K562 (cell line): ENCODE results near the gene GALNT7. TPM values are rescaled to one million over a fixed set of nuclear protein-coding genes. Genes with fewer than 3 reads are reported as not detected.

ENCODE experiments used
- ATAC-seq: fragments of 200-7000 bp; cut with Tn5 transposase; 3 replicates; pipeline ENCODE4 v1.9.1; 2020; ENCODE audit warnings: moderate library complexity
- BruUV-seq: library from RNA; stranded (reverse); fragments of 400-500 nt; replicated peaks from 2 replicates; lab custom pipeline; 2021; lab: Mats Ljungman, UMichigan
- CTCF ChIA-PET: fragments of 300-600 bp; formaldehyde crosslinking; extraction: SDS; loops from one replicate; lab custom pipeline; 2021; ENCODE audit warnings: low intra/inter-chr PET ratio; lab: Yijun Ruan, JAX
- POLR2A ChIA-PET: fragments of 300-600, 350-650 bp; sonication (Branson Sonifier 250); formaldehyde crosslinking; extraction: SDS; loops from one replicate; lab custom pipeline; 2021; ENCODE audit warnings: antibody characterized with exemption, inconsistent platforms; lab: Yijun Ruan, JAX
- DNase-seq, 4 experiments: peaks; one replicate each; pipeline versions ENCODE4 v3.0.0 to v3.0.0-alpha.2; 2011 to 2018; ENCODE audit warnings: low spot score in 3 of 4, mixed read lengths in 3 of 4; ENCODE audit errors: extremely low read depth in 1 of 4
- FAIRE-seq: peaks from 2 replicates; lab custom pipeline; 2011; peaks lifted over from hg19 to GRCh38; lab: Jason Lieb, UNC
- H2AFZ ChIP-seq: 2 replicates; pipeline ENCODE4 v1.6.0; 2011; ENCODE audit warnings: low read depth, low read length, control low read depth, inconsistent platforms
- H3K27ac ChIP-seq: fragments of 200-600 bp; 3 replicates; pipeline ENCODE4 v1.8.0; 2011; ENCODE audit warnings: low read depth, mild to moderate bottlenecking, control low read depth, inconsistent platforms, low read length, moderate library complexity, mixed read lengths; ENCODE audit errors: extremely low read depth
- H3K27me3 ChIP-seq, 2 experiments: fragments of 300-600 bp in 1 of 2; 2 replicates in 1 of 2; 3 replicates in 1 of 2; pipeline versions ENCODE4 v1.6.0 to v1.8.0; 2011; ENCODE audit warnings: inconsistent platforms in 2 of 2, low read length in 2 of 2, mild to moderate bottlenecking in 1 of 2, mixed read lengths in 1 of 2, moderate library complexity in 1 of 2; ENCODE audit not compliant: control insufficient read depth in 2 of 2, insufficient read depth in 2 of 2
- H3K36me3 ChIP-seq: fragments of 300-600 bp; 3 replicates; pipeline ENCODE4 v1.8.0; 2011; ENCODE audit warnings: mild to moderate bottlenecking, low read length, inconsistent platforms; ENCODE audit not compliant: control insufficient read depth, insufficient read depth
- H3K4me1 ChIP-seq, 2 experiments: fragments of 200-600 bp in 1 of 2; replicated peaks in 1 of 2; 2 replicates in 1 of 2; 3 replicates in 1 of 2; pipeline versions ENCODE4 v1.5.1 to v1.8.0; 2011; ENCODE audit warnings: inconsistent platforms in 2 of 2, low read length in 2 of 2, mild to moderate bottlenecking in 1 of 2, mixed read lengths in 1 of 2, moderate library complexity in 1 of 2; ENCODE audit not compliant: control insufficient read depth in 2 of 2, insufficient read depth in 2 of 2
- H3K4me2 ChIP-seq: 2 replicates; pipeline ENCODE4 v1.6.1; 2011; ENCODE audit warnings: low read length, control low read depth, inconsistent platforms, mixed read lengths; ENCODE audit not compliant: insufficient read depth
- H3K4me3 ChIP-seq: fragments of 200-600 bp; sonication (generic), shearing (Covaris generic); 2 replicates; pipeline ENCODE4 v1.5.1; 2016; ENCODE audit warnings: control low read depth, inconsistent platforms
- H3K79me2 ChIP-seq: fragments of 200-600 bp; 3 replicates; pipeline ENCODE4 v1.8.0; 2011; ENCODE audit warnings: low read length, inconsistent platforms; ENCODE audit not compliant: control insufficient read depth, insufficient read depth
- H3K9ac ChIP-seq, 2 experiments: 2 replicates each; pipeline versions ENCODE4 v1.6.0 to v1.6.1; 2011; ENCODE audit warnings: low read depth in 2 of 2, low read length in 2 of 2, control low read depth in 1 of 2, inconsistent platforms in 1 of 2, mild to moderate bottlenecking in 1 of 2, mixed read lengths in 1 of 2; ENCODE audit not compliant: insufficient read depth in 1 of 2
- H3K9me1 ChIP-seq: one replicate; pipeline ENCODE4 v1.6.0; 2011; ENCODE audit warnings: inconsistent platforms, mild to moderate bottlenecking, low read length, moderate library complexity; ENCODE audit not compliant: control insufficient read depth, insufficient read depth
- H3K9me3 ChIP-seq: replicated peaks from 2 replicates; pipeline ENCODE4 v1.5.1; 2011; ENCODE audit warnings: low read depth, low read length, inconsistent platforms; ENCODE audit not compliant: control insufficient read depth, insufficient read depth
- H4K20me1 ChIP-seq: replicated peaks from 2 replicates; pipeline ENCODE4 v1.6.1; 2011; ENCODE audit warnings: low read length, inconsistent platforms, mixed read lengths; ENCODE audit not compliant: control insufficient read depth, insufficient read depth
- ARID2 ChIP-seq: fragments of 450-650 bp; IDR thresholded peaks from 2 replicates; pipeline ENCODE4 v1.6.1; 2017; ENCODE audit warnings: antibody characterized with exemption, mild to moderate bottlenecking
- BRF1 ChIP-seq: IDR thresholded peaks from 3 replicates; pipeline ENCODE4 v1.6.1; 2011; ENCODE audit warnings: borderline replicate concordance, mild to moderate bottlenecking; ENCODE audit not compliant: insufficient read length; ENCODE audit errors: extremely low read depth
- FOSL1 ChIP-seq: fragments of 200-800 bp; sonication (Bioruptor generic); conservative IDR thresholded peaks from 2 replicates; pipeline ENCODE4 v1.6.1; 2016; ENCODE audit warnings: missing genetic modification characterization, missing compliant biosample characterization
- JUNB ChIP-seq: fragments of 450-650 bp; formaldehyde crosslinking; conservative IDR thresholded peaks from 2 replicates; pipeline ENCODE4 v1.4.0; 2020; ENCODE audit warnings: mild to moderate bottlenecking
- MAZ ChIP-seq, 2 experiments: fragments of 450-650 bp in 1 of 2; sonication (generic) in 1 of 2; formaldehyde crosslinking; IDR thresholded peaks in 1 of 2; conservative IDR thresholded peaks in 1 of 2; 2 replicates each; pipeline versions ENCODE4 v1.4.0 to v1.5.0; 2020; ENCODE audit warnings: mild to moderate bottlenecking in 1 of 2, missing genetic modification reagents in 1 of 2
- SMAD4 ChIP-seq: fragments of 250-450 bp; sonication (Bioruptor Pico); conservative IDR thresholded peaks from 2 replicates; pipeline ENCODE4 v1.8.0; 2021; ENCODE audit warnings: inconsistent platforms, mild to moderate bottlenecking, moderate library complexity
- SRSF7 ChIP-seq: fragments of 200-400 bp; formaldehyde crosslinking; optimal IDR thresholded peaks from 2 replicates; pipeline ENCODE3; 2017; ENCODE audit warnings: mild to moderate bottlenecking, low read depth, low read length
- TEAD2 ChIP-seq: fragments of 450-650 bp; IDR thresholded peaks from 2 replicates; pipeline ENCODE4 v1.6.1; 2016; ENCODE audit warnings: missing genetic modification characterization, control low read depth, missing compliant biosample characterization
- TSC22D4 ChIP-seq: fragments of 450-650 bp; IDR thresholded peaks from 2 replicates; pipeline ENCODE4 v1.6.1; 2016; ENCODE audit warnings: missing genetic modification characterization, missing biosample characterization, control low read depth
- ZNF12 ChIP-seq: sonication (generic); formaldehyde crosslinking; IDR thresholded peaks from 2 replicates; pipeline ENCODE4 v1.4.0; 2020; ENCODE audit warnings: mild to moderate bottlenecking, missing genetic modification reagents
- ZNF174 ChIP-seq: fragments of 250-450 bp; sonication (Bioruptor Pico); IDR thresholded peaks from 2 replicates; pipeline ENCODE4 v1.4.0; 2020; ENCODE audit warnings: mild to moderate bottlenecking
- ZNF217 ChIP-seq: sonication (generic); formaldehyde crosslinking; IDR thresholded peaks from 2 replicates; pipeline ENCODE4 v1.8.0; 2022; ENCODE audit warnings: mild to moderate bottlenecking, missing genetic modification reagents
- ZNF354B ChIP-seq: fragments of 250-450 bp; sonication (Bioruptor Pico); IDR thresholded peaks from 2 replicates; pipeline ENCODE4 v1.4.0; 2020
- ZNF41 ChIP-seq: fragments of 250-450 bp; sonication (Bioruptor Pico); conservative IDR thresholded peaks from 2 replicates; pipeline ENCODE4 v1.4.0; 2020; ENCODE audit warnings: mild to moderate bottlenecking
- ZNF644 ChIP-seq: fragments of 200-800 bp; sonication (Bioruptor generic); IDR thresholded peaks from 2 replicates; pipeline ENCODE4 v1.6.1; 2016; ENCODE audit warnings: low read depth, missing genetic modification characterization, missing compliant biosample characterization
- ZNF830 ChIP-seq: fragments of 250-450 bp; sonication (Bioruptor Pico); IDR thresholded peaks from 2 replicates; pipeline ENCODE4 v1.5.0; 2021; ENCODE audit warnings: mild to moderate bottlenecking
- WGBS: fragments of 100-300 bp; shearing (Covaris generic); methylation state at CpG from one replicate; pipeline ENCODE4 v1.1.6; 2016; ENCODE audit warnings: low coverage, mixed read lengths; ENCODE audit not compliant: insufficient coverage; ENCODE audit errors: missing lambda C conversion rate; 5-methylcytosine and 5-hydroxymethylcytosine counted together
- in situ Hi-C: fragments of 300-500 bp; cut with MboI; formaldehyde crosslinking; loops from 4 replicates; pipeline ENCODE4 v1.15.0; 2018; ENCODE audit warnings: inconsistent platforms, mixed read lengths
- intact Hi-C: fragments of 100-400 bp; cut with micrococcal nuclease; formaldehyde crosslinking; loops from 2 replicates; pipeline ENCODE4 v1.14.2; 2022
- polyA plus RNA-seq, 8 experiments: library from polyadenylated mRNA; depleted of rRNA in 4 of 8; stranded (reverse) in 5 of 8; unstranded in 3 of 8; fragments of >200 nt; fragmentation: Nextera tagmentation in 2 of 8; fragmentation: Illumina TruSeq in 1 of 8; extraction: Ambion mirVana in 2 of 8; extraction: Trizol in 1 of 8; gene quantifications; 2 replicates each; pipeline versions ENCODE4 v1.2.1 to v1.2.3, GENCODE V29; 2011 to 2014; ENCODE audit warnings: inconsistent platforms in 1 of 8, missing spikeins in 1 of 8
- total RNA-seq, 7 experiments: library from RNA; depleted of rRNA in 6 of 7; stranded (reverse); fragments of >200 nt in 6 of 7; fragmentation: Illumina TruSeq in 2 of 7; extraction: Trizol in 2 of 7; gene quantifications; 2 replicates each; pipeline versions ENCODE4 v1.2.1 to v1.2.3, GENCODE V29; 2011 to 2021; ENCODE audit warnings: low replicate concordance in 1 of 7
- TF ChIP-seq, protein P1 (sequence below): fragments of 250-450 bp; sonication (Bioruptor Pico); IDR thresholded peaks from 2 replicates; pipeline ENCODE4 v1.8.0; 2021; ENCODE audit warnings: mild to moderate bottlenecking, moderate library complexity
- TF ChIP-seq, protein P2 (sequence below): fragments of 150-350 bp; conservative IDR thresholded peaks from 2 replicates; pipeline ENCODE4 v1.6.1; 2014; ENCODE audit warnings: low read length
- TF ChIP-seq, protein P3 (sequence below): sonication (generic); formaldehyde crosslinking; IDR thresholded peaks from 2 replicates; pipeline ENCODE4 v1.9.0; 2022; ENCODE audit warnings: mild to moderate bottlenecking, missing genetic modification reagents

GALNT7 gene
- total and polyA plus RNA-seq, 9 of the 15 experiments (the other 6 are each of a cell fraction or from before 2014, with no cell fraction given): 16.7 to 38.7 (median 31.1) TPM

DNA sequence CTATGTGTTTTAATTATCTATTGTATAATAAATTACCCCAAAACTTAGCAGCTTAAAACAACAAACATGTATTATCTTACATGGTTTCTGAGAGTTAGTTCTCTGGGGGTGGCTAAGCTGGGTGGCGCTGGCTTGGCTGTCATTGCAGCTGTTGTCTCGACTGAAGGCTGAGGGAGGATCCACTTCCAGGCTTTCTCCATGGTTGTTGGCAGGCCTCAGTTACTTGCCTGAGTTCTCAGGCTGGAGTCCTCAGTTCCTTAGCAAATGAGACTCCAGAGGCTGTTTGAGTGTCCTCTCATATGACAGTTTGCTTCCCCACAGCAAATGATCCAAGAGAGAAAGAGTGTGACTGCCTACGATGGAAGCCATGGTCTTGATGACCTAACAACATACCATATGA, 23.5 kb upstream of the GALNT7 start (continued):
- TF ChIP-seq SRSF7 (no peak), TSC22D4 (tag) (no peak), ARID2 (no peak), ZNF217 (no peak), ZNF41 (CRISPR knock-in tag) (no peak)

DNA sequence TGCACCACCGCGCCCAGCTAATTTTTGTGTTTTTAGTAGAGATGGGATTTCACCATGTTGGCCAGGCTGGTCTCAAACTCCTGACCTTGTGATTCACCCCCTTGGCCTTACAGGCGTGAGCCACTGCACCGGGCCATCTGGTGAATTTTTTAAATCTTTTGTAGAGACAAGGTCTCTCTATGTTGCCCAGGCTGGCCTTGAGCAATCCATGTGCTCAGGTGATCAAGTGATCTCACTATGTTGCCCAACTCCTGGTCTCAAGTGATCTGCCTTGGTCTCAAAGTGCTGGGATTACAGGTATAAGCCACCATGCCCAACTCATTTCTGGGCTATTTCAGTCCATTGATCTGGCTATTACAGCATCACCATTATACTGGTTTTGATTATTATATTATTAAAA, 22.2 kb upstream of the GALNT7 start:
- no peak overlapping the region for H3K27ac ChIP-seq
- ChIA-PET POLR2A (no interaction called here), CTCF (no interaction called here)
- H3K9me3 ChIP-seq: no peaks in the 10 kb centered on the region
- no peaks in the 10 kb centered on the region for H3K36me3 ChIP-seq
- H3K4me3 ChIP-seq: no peak overlapping the region
- WGBS: 93% methylated on average over 4 of the region's 4 CpGs
- no peak overlapping the region; a peak in 1 of 4 replicates for H3K9ac ChIP-seq
- no peaks in the 10 kb centered on the region for H3K9me1 ChIP-seq
- BruUV-seq: no TSS peak
- no peak overlapping the region for H2AFZ ChIP-seq
- FAIRE-seq (no peak), ATAC-seq (no peak), DNase-seq (no peak)
- in situ Hi-C loops (no loop called here), intact Hi-C loops (no loop called here)
- H3K4me1 ChIP-seq: peaks cover 2 to 6% of the 10 kb centered on the region in 2 experiments; a peak in 2 of 5 replicates
- no peaks in the 10 kb centered on the region for H4K20me1 ChIP-seq
- H3K27me3 ChIP-seq: no peaks in the 10 kb centered on the region
- no peaks in the 10 kb centered on the region for H3K79me2 ChIP-seq
- no peak overlapping the region for H3K4me2 ChIP-seq
- TF ChIP-seq JUNB (CRISPR knock-in tag) (no peak), BRF1 (no peak), ZNF174 (CRISPR knock-in tag) (no peak), ZNF830 (no peak), TEAD2 (tag) (no peak), ZNF644 (tag) (no peak), ZNF354B (CRISPR knock-in tag) (no peak), SMAD4 (CRISPR knock-in tag) (no peak), FOSL1 (no peak), ZNF12 (CRISPR knock-in tag) (no peak), MAZ (CRISPR knock-in tag; conservative IDR thresholded peaks at IDR 0.05 in 1 of 2, IDR thresholded peaks at IDR 0.05 in 1 of 2) (no peak)
- TF ChIP-seq, protein P1, sequence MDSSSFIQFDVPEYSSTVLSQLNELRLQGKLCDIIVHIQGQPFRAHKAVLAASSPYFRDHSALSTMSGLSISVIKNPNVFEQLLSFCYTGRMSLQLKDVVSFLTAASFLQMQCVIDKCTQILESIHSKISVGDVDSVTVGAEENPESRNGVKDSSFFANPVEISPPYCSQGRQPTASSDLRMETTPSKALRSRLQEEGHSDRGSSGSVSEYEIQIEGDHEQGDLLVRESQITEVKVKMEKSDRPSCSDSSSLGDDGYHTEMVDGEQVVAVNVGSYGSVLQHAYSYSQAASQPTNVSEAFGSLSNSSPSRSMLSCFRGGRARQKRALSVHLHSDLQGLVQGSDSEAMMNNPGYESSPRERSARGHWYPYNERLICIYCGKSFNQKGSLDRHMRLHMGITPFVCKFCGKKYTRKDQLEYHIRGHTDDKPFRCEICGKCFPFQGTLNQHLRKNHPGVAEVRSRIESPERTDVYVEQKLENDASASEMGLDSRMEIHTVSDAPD (CRISPR knock-in tag): no peak
- TF ChIP-seq, protein P2, sequence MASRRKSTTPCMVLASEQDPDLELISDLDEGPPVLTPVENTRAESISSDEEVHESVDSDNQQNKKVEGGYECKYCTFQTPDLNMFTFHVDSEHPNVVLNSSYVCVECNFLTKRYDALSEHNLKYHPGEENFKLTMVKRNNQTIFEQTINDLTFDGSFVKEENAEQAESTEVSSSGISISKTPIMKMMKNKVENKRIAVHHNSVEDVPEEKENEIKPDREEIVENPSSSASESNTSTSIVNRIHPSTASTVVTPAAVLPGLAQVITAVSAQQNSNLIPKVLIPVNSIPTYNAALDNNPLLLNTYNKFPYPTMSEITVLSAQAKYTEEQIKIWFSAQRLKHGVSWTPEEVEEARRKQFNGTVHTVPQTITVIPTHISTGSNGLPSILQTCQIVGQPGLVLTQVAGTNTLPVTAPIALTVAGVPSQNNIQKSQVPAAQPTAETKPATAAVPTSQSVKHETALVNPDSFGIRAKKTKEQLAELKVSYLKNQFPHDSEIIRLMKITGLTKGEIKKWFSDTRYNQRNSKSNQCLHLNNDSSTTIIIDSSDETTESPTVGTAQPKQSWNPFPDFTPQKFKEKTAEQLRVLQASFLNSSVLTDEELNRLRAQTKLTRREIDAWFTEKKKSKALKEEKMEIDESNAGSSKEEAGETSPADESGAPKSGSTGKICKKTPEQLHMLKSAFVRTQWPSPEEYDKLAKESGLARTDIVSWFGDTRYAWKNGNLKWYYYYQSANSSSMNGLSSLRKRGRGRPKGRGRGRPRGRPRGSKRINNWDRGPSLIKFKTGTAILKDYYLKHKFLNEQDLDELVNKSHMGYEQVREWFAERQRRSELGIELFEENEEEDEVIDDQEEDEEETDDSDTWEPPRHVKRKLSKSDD: no peak
- TF ChIP-seq, protein P3, sequence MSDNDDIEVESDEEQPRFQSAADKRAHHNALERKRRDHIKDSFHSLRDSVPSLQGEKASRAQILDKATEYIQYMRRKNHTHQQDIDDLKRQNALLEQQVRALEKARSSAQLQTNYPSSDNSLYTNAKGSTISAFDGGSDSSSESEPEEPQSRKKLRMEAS (CRISPR knock-in tag): no peak
